IPS-NIHi7 (cell line): Measurements from ENCODE around the gene PSD2.
"Not testable (repeated sequence)": the region's sequence is repeated elsewhere in the genome, so short reads cannot be mapped to it uniquely, and the experiment has no call there.

Experiments
- DNase-seq: peaks from one replicate; pipeline ENCODE4 v3.0.0; 2012; ENCODE audit warnings: mixed read lengths; ENCODE audit errors: extremely low spot score

PSD2 gene

DNA sequence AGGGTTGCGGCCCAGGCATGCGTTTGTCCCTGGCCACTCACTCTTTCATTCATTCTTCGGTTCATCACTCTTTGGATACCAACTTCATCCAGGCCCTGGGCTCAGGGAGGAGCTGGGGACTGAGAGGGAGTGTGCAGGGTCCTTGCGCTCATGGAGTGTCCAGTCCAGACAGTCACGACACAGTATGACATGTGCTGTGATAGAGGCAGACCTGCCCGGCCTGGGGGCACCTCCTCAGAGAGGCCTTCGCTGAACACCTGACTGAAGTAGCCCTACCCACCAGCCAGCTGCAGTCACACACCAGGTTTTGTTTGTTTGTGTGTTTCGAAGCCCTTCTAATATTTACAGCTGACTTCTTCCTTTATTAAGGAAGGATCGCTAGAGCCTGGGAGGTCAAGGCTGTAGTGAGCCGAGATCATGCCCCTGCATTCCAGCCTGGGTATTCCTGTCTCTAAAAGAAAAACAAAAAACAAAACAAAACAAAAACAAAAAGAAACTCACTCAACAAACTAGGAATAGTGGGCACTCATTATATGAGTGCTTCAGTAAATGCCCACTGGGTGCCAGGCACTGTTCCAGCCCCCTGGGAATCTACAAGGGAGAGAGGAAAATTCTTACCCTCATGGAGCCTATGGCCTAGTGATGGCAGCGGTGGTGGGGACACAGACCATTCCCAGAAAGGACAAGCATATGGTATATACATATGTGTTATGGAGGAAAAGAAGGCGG is 6.3 kb upstream of the PSD2 start:
- no peak for DNase-seq

DNA sequence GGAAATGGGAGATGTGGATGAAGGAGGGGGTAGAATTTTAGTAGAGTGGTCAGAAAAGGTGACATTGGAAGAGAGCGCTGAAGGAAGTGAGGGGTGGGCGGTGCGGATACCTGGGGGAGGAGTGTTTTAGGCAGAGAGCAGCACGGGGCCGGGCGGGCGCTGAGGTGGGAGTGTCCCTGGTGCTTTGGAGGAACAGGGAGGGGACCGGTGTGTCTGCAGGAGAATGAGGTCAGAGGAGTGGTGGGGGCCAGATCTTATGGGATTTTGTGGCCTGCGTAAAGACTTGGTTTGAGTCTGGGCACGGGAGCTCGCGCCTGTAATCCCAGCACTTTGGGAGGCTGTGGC is 5.8 kb upstream of the PSD2 start:
- DNase-seq, result no peak

DNA sequence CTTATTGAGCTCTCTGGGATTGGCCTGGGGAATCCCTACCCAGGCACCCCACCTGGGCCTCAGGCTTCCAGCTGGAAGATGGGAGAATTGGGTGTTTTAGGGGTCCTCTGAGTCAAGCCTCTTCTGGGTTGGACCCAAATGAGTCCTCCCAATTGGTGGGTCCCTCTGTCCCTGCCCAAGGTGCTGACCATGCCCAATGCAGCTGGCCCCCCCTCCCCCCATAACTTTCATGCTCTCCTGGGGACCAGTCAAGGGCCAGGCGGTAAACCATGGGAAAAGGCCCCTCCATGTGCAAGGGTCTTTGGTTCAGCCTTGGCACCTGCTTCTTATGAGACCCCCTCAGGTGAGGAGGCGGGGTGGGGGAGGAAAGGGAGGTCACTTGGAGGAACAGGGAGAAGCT is 3.4 kb upstream of the PSD2 start:
- DNase-seq, result no peak

DNA sequence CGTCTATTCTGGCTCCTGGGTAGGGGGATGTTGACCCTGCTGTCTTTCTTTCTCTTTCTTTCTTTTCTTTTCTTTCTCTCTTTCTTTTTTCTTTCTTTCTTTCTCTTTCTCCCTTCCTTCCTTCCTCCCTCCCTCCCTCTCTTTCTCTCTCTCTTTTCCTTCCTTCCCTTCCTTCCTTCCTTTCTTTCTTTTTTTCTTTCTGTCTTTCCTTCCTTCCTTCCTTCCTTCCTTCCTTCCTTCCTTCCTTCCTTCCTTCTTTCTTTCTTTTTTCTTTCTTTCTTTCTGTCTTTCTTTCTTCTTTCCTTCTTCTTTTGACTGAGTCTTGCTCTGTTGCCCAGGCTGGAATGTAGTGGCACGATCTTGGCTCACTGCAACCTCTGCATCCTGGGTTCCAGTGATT is 3.0 kb upstream of the PSD2 start:
- not testable (repeated sequence) for DNase-seq

DNA sequence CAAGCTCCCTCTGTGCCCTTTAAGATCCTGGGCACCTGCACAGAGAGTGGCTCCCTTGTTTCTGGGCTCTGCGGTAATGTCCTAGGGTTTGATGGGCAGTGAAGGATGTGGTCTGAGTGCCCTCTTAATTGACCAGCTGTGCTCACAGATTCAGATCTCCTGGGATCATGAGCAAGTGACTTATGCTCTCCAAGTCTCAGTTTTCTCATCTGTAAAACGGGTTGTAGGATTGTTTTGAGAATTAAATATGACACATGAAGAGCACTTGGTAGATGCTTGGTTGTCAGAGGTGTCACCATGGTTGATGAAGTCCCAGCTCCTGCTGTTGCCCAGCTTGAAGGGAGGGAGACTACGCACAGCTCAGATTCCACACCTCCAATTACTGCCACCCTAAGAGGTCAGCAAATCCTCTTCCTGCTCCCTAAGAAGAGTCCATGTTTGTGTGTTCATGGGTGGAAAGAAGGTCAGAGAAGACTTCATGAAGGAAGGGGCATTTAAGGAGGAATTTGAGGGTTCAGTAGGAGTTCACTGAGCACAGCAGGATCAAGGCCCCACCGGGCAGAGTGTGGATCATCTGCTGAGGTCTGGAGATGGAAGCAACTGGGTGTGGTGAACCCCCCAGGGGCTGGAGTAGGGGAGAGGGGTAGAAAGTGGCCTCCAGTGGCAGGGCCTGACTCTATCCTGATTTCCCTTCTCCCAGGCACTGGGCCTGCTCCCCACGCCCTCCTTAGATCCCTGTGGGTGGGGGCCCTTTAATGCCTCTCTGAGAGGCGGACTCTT is 1.4 kb upstream of the PSD2 start:
- DNase-seq, result no peak

DNA sequence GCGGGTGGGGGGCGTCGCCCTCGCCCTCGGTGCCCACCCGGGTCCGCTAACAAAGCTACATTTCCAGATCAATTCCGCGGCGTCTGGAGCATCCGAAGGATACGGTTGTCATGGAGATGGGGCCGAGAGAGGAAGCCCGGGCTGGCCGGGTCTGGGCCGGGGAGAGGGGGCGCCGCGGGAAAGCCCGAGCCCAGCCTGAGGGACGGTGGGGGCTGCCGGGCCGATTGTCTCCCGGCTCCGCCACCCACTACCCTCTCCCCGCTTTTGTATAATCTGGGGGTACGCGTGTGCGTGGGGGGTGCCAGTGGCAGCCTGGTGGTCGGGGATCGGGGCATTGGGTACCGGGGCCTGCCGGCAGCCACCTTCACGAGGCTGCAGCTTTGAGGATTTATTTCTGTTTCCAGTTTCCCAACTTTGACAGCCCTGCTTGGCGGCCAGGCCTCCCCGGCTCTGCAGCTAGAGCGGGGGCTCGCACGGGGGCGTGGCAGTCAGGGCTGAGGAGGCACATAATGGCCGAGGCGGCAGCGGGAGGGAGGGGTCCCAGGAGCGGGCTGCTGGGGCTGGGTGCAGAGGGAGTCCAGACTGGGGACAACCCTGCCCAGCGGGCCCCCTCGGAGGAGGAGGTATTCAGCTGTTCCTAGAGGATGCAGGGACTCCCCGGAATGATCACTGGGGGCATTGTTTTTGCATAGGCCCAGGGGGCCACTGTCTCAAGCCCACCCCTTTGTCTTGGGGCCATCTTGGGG is 626 bp downstream of the PSD2 start:
- DNase-seq, result peak; percentile 54

DNA sequence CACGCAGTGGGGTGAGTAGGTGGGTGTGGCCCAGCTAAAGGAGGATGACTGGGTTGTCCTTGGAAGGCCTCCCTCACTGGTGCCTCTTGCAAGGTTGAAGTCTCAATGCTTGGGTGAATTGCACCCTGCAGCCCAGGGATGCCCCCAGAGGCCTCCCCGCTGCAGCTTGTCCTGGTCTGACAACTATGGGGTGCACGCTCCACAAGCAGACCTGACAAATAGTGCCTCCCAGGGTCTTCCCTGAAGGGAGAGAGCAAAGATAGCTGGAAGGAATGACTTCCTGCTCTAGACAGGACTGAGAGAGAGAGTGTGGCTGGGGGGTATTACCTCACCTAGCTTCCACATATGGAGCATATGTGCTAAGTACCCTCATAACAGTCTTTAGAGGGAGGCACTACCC is 1.7 kb downstream of the PSD2 start:
- DNase-seq, result no peak

DNA sequence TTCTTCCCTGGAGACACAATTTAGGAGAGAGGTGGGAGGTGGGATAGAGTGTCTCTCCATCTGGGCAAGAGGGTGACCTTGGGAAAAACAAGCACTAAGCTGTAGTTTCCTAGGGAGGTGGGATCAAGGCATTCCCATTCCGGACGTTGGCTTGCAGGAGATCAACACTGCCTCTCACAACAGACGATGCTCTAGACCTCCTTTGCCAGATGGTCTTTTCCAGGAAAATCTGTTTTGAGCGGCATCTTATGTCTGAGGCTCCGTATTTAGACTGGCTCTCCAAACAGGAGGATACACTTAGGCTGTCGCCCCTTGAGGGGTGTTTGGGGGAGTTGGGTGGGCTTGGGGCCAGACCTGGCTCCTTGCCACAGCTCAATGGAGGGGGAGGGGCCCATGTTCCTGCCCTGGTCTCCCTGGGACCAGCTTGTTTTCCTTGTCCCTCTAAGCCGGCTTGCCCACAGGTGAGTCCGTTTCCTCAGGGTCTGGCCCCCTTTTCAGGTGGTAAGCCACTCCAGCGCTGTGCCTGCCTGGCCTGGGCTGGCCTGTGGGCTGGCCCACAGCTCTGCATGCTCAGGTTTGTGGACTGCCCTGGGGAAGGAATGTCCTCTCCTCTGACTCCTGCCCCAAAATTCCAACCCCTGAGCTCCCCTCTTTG is 2.4 kb downstream of the PSD2 start:
- no peak for DNase-seq

DNA sequence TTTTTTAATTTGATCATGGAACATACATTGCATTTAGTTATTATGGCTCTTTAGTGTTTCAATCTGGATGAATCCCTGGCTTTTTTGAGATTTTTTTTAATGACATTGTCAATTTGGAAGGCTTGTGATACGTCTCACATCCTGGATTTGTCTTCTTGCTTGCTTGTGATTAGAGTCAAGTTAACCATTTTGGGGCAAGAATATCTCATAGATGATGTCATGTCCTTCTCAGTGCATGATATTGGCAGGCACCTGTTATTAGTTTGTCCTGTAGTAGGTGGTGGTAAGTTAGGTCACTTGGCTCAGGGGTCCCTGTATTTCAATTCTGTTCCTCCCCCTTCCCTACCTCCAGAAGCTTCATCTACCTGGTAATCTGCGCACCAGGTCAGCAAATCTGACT is 3.3 kb downstream of the PSD2 start:
- DNase-seq, result no peak

DNA sequence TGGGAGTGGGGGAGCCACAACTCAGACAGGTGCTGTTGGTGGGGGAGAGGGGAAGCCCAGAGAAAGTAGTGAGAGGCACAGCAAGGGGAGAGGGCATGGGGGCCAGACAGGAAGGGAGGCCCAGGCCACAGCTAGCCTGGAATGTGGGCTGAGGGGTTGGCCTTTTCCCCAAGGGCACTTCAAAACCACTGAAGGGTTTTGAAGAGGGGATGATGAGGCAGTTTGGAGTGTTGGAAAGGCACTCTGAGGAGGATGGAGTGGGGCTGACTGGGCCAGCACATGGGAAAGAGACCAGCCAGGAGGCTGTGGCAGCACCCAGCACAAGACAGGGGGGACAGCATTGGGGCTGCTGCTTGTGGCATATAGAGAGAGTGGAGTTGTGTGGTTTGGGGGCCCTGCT is 3.8 kb downstream of the PSD2 start:
- DNase-seq, result no peak

DNA sequence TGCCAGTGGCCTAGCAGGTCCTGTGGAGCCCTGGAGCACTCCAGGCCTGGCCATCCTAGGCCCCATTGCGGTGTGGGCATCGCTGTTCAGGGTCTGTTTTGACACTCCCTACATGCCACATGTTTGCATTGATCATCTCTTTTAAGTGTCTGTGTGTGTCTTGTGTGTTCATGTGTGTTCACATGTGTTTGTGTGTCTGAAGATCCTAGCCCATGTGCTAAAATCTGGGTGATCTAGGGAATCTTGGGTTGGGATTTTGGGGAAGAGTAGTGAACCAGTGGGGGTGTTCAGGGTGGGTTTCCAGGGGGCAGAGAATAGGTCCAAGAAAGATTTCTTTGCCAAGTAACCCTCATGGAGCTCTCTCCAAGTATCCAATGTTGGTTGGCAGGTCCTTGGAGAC is 8.4 kb downstream of the PSD2 start:
- DNase-seq, result no peak

DNA sequence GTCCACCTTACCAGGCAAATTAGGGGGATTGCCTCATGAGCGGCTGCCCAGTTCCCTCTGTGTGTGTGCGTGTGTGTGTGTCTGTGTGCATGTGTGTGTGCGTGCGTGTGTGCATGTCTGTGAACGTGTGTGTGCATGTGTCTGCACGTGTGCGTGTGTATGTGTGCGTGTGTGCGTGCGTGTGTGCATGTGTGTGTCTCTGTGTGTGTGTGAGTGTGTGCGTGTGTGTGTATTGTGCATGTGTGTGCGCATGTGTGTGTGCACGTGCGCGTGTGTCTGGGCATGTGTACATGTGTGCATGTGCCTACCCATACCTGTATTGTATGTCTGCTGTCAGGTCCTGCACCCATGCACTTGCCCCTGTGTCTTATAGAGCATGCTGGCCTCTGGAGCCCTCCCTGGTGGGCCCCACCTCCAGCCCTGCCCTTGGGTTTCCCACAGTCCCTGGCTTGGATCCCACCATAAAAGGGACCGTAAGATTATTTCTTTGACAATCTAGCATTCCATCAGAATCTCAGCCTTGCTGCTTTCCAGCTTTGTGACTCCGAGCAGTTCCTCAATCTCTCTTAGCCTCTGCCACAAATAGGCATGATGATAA is 9.3 kb downstream of the PSD2 start:
- DNase-seq, result no peak

DNA sequence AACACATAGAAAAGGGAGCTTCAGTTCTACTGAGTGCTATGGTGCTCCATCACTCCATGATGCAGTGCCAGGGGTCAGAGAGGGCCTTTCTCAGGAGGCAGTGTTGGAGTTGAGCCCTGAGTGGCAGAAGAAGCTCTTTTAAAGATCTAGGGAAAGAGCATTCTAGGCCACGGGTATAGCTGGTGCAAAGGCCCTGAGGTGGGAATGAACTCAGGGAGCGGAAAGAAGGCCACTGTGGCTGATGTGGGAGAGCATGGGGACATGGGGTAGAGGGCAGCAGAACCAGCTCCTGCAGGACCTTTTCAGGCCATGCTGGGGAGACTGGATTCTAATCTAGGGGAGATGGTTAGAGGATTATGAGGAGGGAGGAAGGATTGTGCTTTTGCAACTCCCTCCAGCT is 9.9 kb downstream of the PSD2 start:
- DNase-seq, result no peak

DNA sequence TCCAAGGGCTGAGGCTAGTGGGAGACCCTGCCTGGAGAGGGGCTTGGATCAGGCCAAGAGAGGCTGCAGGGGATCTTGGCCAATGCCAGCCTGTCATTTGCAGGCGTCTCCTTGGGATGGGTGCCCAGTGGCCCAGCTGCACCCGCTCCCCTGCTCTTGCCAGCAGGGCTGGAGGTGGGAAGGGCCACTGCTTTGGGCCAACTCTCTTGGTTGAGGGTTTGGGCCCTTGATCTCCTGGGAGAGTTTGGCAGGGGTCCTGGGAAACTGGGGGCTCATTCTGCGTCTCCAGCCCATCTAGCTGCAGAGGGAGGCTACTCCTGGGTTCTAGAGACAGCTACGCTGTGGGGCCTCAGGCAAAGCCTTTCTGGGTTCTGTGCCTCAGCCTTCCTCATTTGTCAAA is 10.5 kb downstream of the PSD2 start:
- DNase-seq, result no peak

DNA sequence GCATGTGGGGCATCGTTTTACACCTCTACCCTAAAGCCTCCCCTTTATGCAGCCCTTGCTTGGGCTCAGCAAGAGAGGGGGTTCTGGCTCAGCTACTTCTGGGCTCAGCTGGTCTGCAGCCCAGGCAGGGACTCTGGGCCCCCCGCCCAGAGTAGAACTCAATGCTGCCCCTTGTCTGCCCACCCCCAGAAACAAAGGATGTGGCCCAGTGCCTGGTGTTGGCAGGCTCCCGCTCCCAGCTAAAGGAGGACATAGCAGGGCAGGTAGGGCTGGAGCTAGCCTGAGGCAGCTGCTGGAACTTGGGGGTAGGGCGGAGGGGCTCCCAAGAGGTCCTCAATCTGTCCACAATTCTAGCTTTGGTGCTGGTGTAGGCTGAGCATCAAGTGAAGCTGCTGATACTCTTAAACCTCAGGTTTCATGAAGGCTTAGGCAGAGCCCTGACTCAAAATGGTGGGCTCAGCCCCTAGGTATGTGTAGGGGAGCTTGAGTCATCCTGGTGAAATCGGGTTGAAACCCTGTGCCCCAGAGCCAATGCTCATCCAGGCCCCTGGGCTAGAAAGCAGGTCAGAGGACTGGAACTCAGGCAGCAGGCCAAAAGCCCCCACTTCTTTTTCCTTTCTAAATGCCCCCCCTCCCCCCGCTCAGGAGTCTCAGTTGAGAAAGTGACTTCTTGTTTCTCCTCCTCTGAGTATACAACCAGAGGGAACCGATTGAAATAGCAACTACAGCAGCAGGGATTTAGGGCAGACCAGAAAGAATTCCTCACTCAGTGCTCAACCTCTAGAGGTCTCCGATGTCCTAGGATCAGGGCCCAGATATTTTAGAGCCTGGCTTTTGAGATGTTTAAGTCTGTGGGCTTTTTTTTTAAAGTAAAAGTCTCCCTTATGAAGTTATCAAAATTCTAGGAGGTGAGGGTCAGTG is 11.4 kb downstream of the PSD2 start:
- DNase-seq, result no peak

DNA sequence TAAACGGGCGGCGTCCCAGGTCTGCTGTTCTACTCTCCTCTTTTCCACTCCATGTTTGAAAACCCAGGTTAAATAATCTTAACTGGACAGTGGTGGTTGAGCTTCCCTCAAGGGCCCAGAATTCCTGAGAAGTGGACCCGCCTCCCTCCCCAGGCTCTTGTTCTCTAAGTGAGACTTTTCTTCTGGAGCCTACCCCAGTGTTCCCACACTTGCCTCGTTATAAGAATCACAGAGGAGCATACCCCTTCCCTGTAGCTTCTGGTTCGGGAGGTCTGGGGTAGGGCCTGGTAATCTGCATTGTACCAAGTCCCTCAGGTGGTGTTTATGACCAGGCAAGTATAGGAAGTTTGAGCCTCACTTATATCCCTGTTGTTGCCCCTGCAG is 12.0 kb downstream of the PSD2 start:
- no peak for DNase-seq

DNA sequence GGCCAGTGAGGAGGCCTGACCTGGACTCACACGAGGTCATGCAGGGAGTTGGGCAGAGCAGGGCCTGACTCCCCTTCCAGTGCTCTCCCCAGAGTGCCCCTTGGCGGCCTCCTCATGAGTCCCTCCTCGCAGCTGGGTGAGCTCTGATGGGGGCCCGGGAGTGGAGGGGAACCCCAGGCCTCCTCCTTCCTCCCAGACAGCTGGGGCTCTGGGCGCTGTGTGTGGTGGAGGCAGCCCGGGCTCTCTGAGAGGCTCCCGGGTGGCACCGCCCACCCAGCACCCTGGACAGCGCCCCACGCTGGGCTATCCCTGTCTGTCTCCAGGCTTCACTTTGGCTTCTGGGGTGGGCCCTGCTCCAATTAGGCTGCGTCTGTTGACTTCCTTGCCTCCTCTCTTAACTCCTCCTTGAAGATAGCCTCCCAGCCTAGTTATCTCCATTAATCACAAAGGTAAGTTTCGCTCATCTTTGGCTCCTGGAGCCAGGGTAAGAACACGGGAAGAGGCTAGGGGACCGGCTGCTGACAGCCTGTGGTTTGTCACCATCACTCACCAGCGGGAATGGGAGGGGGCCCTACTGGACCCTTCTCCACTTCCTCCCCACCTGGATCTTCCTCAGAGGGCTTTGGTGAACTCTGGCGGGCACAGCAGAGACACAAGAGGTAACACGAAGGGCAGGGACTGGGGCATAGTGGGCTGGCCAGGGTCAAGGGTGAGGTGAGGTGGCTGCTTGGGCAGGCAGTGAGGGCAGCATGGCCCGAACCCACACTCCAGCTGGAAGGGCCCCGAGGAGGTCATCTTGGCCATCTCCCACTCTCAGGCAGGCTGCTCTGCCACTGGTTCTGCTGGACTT is 13.1 kb downstream of the PSD2 start:
- peak; percentile 94 for DNase-seq

DNA sequence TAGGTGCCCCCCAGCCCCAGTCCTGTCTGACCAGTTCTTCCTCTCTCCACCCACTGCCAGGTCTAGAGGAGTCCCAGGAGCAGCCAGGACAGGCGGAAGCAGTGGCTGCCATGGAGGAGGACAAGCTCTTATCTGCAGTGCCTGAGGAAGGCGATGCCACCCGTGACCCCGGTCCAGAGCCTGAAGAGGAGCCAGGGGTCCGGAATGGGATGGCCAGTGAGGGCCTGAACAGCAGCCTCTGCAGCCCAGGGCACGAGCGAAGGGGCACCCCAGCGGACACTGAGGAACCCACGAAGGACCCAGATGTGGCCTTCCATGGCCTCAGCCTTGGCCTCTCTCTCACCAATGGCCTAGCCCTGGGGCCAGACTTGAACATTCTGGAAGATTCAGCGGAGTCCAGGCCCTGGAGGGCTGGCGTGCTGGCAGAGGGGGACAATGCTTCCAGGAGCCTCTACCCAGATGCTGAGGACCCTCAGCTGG is 13.8 kb downstream of the PSD2 start:
- no peak for DNase-seq

DNA sequence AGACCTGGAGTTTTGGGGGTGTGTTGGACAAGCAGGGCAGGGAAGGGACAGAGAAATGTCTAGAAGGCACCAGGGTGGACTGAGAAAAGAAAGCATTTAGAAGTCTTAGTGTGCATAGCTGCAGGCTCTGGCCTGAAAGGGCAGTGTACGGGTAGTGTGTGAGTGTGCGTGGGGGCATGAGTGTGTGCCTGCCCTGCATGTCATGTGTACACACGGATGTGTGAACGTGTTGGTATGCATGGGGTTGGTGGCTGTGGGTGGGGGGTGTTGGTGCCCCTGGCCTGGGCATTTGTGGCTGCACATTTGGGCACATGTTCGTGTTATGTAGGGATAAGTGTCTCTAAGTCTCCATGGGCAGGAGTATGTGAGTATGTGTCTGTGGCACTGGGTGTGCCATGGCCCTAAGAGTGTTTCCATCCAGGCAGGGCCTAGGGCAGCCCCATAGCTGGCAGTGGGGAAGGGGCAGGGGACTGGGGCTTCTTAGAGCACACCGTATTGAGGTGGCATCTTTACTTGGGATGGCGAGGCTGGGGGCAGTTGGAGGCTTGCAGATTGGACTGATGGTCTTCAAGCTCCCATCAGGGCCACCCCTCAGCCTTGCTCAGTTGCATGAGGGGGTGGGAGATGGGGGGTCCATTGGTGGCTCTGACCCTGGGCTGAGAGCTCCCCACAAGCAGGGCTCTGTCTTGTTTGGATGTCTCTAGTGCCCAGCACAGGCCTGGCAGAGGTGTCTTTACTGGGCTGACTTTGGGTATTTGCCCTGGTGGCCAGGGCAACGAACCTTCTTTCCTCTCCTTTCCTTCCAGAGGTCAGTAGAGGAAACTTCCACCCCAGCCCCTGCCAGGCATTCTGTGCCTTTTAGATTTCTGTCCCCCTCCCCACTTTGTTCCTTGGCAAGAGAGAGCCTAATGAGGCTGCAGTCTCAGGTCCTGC is 15.0 kb downstream of the PSD2 start:
- DNase-seq, result no peak
